GM12873 (cell line): ENCODE measurements around the gene TAS2R40.

Source experiments
- CTCF ChIP-seq: IDR thresholded peaks from 2 replicates; pipeline ENCODE4 v1.5.1; 2012; ENCODE audit warnings: low read depth, mild to moderate bottlenecking, moderate library complexity, low read length, control low read depth; ENCODE audit not compliant: insufficient read depth; ENCODE audit errors: missing control alignments

TAS2R40 gene

GRCh38 chr7:143261901-143262300 is 40.1 kb downstream of the TAS2R40 start:
- no peak for TF ChIP-seq CTCF

GRCh38 chr7:143263266-143264195 is 41.7 kb downstream of the TAS2R40 start, which contains the start of gene GSTK1:
TSS of gene GSTK1 (plus strand) at chr7:143263441. CDS start at chr7:143263514, 73 bp downstream.
- TF ChIP-seq CTCF: no peak

GRCh38 chr7:143265017-143265693 is 43.3 kb downstream of the TAS2R40 start:
- no peak for TF ChIP-seq CTCF

GRCh38 chr7:143269251-143269650 is 47.4 kb downstream of the TAS2R40 start:
- TF ChIP-seq CTCF: no peak

GRCh38 chr7:143271240-143271639 is 49.4 kb downstream of the TAS2R40 start:
- TF ChIP-seq CTCF: no peak
